Heart left ventricle (tissue), 16 donors: Measurements from ENCODE around the gene ALPK3. TPM values are rescaled to one million over a fixed set of nuclear protein-coding genes. Genes with fewer than 3 reads are reported as not detected.

Experiments used
- ATAC-seq, 4 donors: fragments of 200-7000 bp; cut with Tn5 transposase; one replicate each; pipeline ENCODE4 v1.9.1; 2020 to 2022; ENCODE audit warnings: moderate library complexity in 4 of 4, mild to moderate bottlenecking in 3 of 4, moderate number of reproducible peaks in 1 of 4
- DNase-seq, 5 donors: peaks; one replicate each; pipeline ENCODE4 v3.0.0-alpha.2; 2020
- H3K27ac ChIP-seq, 12 donors: fragments of 200-600 bp; sonication (generic) in 4 of 12; one replicate each; pipeline versions ENCODE4 v1.5.0 to v1.8.0; 2016 to 2022; ENCODE audit warnings: mild to moderate bottlenecking in 2 of 12
- H3K27me3 ChIP-seq, 9 donors: fragments of 200-600 bp; sonication (generic) in 2 of 9; one replicate each; pipeline versions ENCODE4 v1.5.1 to v1.8.0; 2016 to 2022; ENCODE audit warnings: mild to moderate bottlenecking in 3 of 9
- H3K36me3 ChIP-seq, 9 donors: fragments of 200-600 bp; sonication (generic) in 2 of 9; one replicate each; pipeline versions ENCODE4 v1.5.0 to v1.8.0; 2018 to 2022; ENCODE audit warnings: mild to moderate bottlenecking in 2 of 9
- H3K4me1 ChIP-seq, 12 donors: fragments of 200-600 bp; sonication (generic) in 4 of 12; one replicate each; pipeline versions ENCODE4 v1.5.0 to v1.8.0; 2016 to 2022; ENCODE audit warnings: mild to moderate bottlenecking in 3 of 12
- H3K4me3 ChIP-seq, 12 donors: fragments of 200-600 bp; sonication (generic) in 4 of 12; one replicate each; pipeline versions ENCODE4 v1.5.0 to v1.8.0; 2017 to 2022; ENCODE audit warnings: mild to moderate bottlenecking in 9 of 12, moderate library complexity in 4 of 12
- H3K9me3 ChIP-seq, 12 donors: fragments of 200-600 bp; sonication (generic) in 4 of 12; one replicate each; pipeline versions ENCODE4 v1.5.0 to v1.8.0; 2016 to 2022; ENCODE audit warnings: mild to moderate bottlenecking in 1 of 12
- CTCF ChIP-seq, 12 donors: fragments of 200-600 bp; sonication (generic) in 4 of 12; IDR thresholded peaks; one replicate each; pipeline versions ENCODE4 v1.5.0 to v1.8.0; 2018 to 2022; ENCODE audit warnings: antibody characterized with exemption in 12 of 12, mild to moderate bottlenecking in 5 of 12
- POLR2A ChIP-seq, 2 donors: fragments of 450-650 bp; IDR thresholded peaks; one replicate each; pipeline ENCODE4 v1.6.1; 2017; ENCODE audit warnings: antibody characterized with exemption in 2 of 2, mild to moderate bottlenecking in 2 of 2, moderate library complexity in 2 of 2
- WGBS, 4 donors: extraction: QIAGEN DNeasy Blood & Tissue Kit in 2 of 4; methylation state at CpG; one replicate each; pipeline versions ENCODE4 v1.1.5 to v1.1.7; 2013 to 2018; 5-methylcytosine and 5-hydroxymethylcytosine counted together
- intact Hi-C, 10 donors: fragments of 100-400 bp; cut with DNase I; formaldehyde crosslinking; loops; one replicate each; pipeline versions ENCODE4 v1.11.1 to v1.14.2; 2022
- polyA plus RNA-seq, 2 donors: library from polyadenylated mRNA; stranded (reverse); fragments of 200-250 nt; gene quantifications; one replicate each; pipeline ENCODE4 v1.2.3, GENCODE V29; 2013
- total RNA-seq, 9 donors: library from RNA; depleted of rRNA in 2 of 9; stranded (reverse); fragments of >200 nt in 2 of 9; fragmentation: NEBNext Ultra II Directional in 3 of 9; extraction: Animal tissue kit (Norgen Biotek cat#: 25700) in 3 of 9; gene quantifications; one replicate each; pipeline versions ENCODE4 v1.1.0 to v1.2.4, GENCODE V29; 2016 to 2023
- donor health status: ischemic (EF 13 %, LVEDD 7.1; RV severe dilation, severe dysfunction).
- donor health status: healthy with polysubstance abuse.
- donor health status: DM: no; HTN: yes; CAD: no.
- donor health status: DM: no; HTN: no; CAD: no.
- donor health status: ischemic (EF 25% LVEDD 6.9; RV normal size, moderate dysfunction).
- donor health status: ischemic (EF 25% LVEDD 5.7; RV mildly dilated, moderate dysfunction).
- donor health status: healthy.
- donor health status: DM: yes; HTN: yes; CAD: no.
- donor health status: ischemic (EF 35%, LVEDD 5.7; RV mildly dilated, moderate dysfunction).
- donor health status: nonischemic (EF 11% LVEDD 7.7; RV severe dilation, severe dysfunction).
- donor health status: DM: yes; HTN: yes; CAD: no.
- donor health status: PGD.
- donor health status: ischemic (EF 29% LVEDD 5.4; RV normal size, mild dysfunction).
- donor health status: nonischemic (EF 23%, LVEDD 6.1; RV moderate dilation, normal function).

Gene ALPK3
- total and polyA plus RNA-seq, 11 donors = 82.2 to 258 (median 144) TPM

GRCh38 chr15:84856731-84857417, 39.7 kb downstream of the ALPK3 start:
- peaks cover 0 to 45% (median 16%) of the 10 kb centered on the region in 12 donors for H3K4me1 ChIP-seq
- no peaks in the 10 kb centered on the region for H3K9me3 ChIP-seq
- WGBS, 4 donors = 84 to 93% (median 89%) methylated on average over 16 of the region's 16 CpGs
- ATAC-seq (peak in 3 of 4 donors; percentile 10 to 35 (median 22)), DNase-seq (peak in 1 of 5 donors; percentile 55)
- no peak overlapping the region for H3K4me3 ChIP-seq
- peaks cover 0 to 75% (median 40%) of the 10 kb centered on the region in 9 donors for H3K36me3 ChIP-seq
- H3K27ac ChIP-seq = peak overlapping the region in 3 of 12 donors; percentile 29 to 46 (median 31)
- intact Hi-C loops = no loop called here
- no peak for TF ChIP-seq CTCF (IDR thresholded peaks at IDR 0.05)
- TF ChIP-seq POLR2A (IDR thresholded peaks at IDR 0.05) = no peak
- H3K27me3 ChIP-seq = no peaks in the 10 kb centered on the region

- Histone ChIP-seq H3K4me3 (no peak overlapping the region), H3K27ac (peak overlapping the region in 5 of 12 donors; percentile 5 to 46 (median 29)), H3K4me1 (peaks cover 0 to 51% (median 17%) of the 10 kb centered on the region in 12 donors), H3K36me3 (peaks cover 0 to 79% (median 40%) of the 10 kb centered on the region in 9 donors), H3K27me3 (no peaks in the 10 kb centered on the region), H3K9me3 (no peaks in the 10 kb centered on the region)
- ATAC-seq (peak in 1 of 4 donors; percentile 8), DNase-seq (peak in 1 of 5 donors; percentile 43)
- WGBS, 4 donors = 92 to 100% (median 93%) methylated on average over 2 to 15 of the region's 15 CpGs
- intact Hi-C loops = no loop called here
- no peak for TF ChIP-seq CTCF (IDR thresholded peaks at IDR 0.05)
- TF ChIP-seq POLR2A (IDR thresholded peaks at IDR 0.05) = no peak
Measured at GRCh38 chr15:84857418-84858004, 40.4 kb downstream of the ALPK3 start.

- Histone ChIP-seq H3K27me3 (no peaks in the 10 kb centered on the region), H3K4me1 (peaks cover 0 to 51% (median 17%) of the 10 kb centered on the region in 12 donors), H3K9me3 (no peaks in the 10 kb centered on the region), H3K4me3 (no peak overlapping the region), H3K36me3 (peaks cover 0 to 86% (median 43%) of the 10 kb centered on the region in 9 donors), H3K27ac (peak overlapping the region in 5 of 12 donors; percentile 5 to 46 (median 29))
- DNase-seq (peak in 1 of 5 donors; percentile 62), ATAC-seq (no peak)
- intact Hi-C loops = no loop called here
- TF ChIP-seq CTCF (IDR thresholded peaks at IDR 0.05) (no peak), POLR2A (IDR thresholded peaks at IDR 0.05) (no peak)
- WGBS, 4 donors = 84 to 93% (median 90%) methylated on average over 7 to 11 of the region's 11 CpGs
Measured at GRCh38 chr15:84858231-84858630, 41.1 kb downstream of the ALPK3 start.

GRCh38 chr15:84859144-84859543, 42.0 kb downstream of the ALPK3 start:
- H3K4me1 ChIP-seq = peaks cover 0 to 58% (median 26%) of the 10 kb centered on the region in 12 donors
- 78 to 91% (median 87%) methylated on average over 5 to 8 of the region's 8 CpGs for WGBS, 4 donors
- no peaks in the 10 kb centered on the region for H3K9me3 ChIP-seq
- H3K27ac ChIP-seq = peak overlapping the region in 1 of 12 donors; percentile 29
- TF ChIP-seq POLR2A (IDR thresholded peaks at IDR 0.05) (no peak), CTCF (IDR thresholded peaks at IDR 0.05) (no peak)
- peak in 1 of 5 donors; percentile 57 for DNase-seq
- intact Hi-C loops = no loop called here
- H3K27me3 ChIP-seq = no peaks in the 10 kb centered on the region
- peaks cover 0 to 89% (median 49%) of the 10 kb centered on the region in 9 donors for H3K36me3 ChIP-seq
- no peak for ATAC-seq
- no peak overlapping the region for H3K4me3 ChIP-seq
